ELF-1 (cell line): ENCODE data around the gene IL12RB2.

ENCODE experiments used
- DNase-seq: peaks from one replicate; pipeline ENCODE4 v3.0.0-alpha.2; 2016; ENCODE audit warnings: low read depth, low spot score

The IL12RB2 gene

DNA sequence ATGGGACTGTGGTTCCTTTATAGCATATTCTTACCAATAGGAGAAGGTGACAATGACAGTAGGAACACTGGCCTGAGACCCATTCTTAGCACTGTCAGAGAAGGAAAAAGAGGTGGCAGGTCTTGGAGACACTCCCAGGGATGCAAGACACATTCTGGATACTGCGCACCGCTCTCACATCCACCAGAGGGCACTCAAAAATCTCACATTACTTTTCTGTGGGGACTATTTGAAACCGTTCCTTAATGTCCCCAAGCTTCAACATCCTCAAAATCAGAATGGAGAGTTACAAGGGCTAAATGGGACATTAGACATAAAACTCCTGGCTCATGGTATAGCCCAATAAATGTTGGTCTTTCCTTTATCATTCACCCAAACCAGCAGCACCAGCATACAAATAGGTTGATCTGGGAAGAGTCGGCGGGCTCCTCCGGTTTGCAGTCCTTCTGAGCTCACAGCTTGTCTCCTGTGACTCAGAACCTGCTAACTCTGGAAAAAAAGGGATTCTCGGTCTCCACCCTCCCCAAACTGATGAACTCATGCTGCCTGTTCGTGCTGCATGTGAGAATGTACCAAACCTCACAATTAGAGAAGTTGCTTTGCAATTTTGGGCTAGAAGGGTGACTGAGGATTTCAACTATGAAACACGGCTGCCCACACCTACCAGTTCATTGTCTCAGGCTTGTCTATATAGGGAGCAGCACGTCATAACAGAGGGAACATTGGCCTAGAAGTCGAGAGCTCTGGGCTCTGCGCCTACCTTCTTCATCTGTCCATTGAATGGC, 40.2 kb downstream of the IL12RB2 start:
- DNase-seq = peak; percentile 77

DNA sequence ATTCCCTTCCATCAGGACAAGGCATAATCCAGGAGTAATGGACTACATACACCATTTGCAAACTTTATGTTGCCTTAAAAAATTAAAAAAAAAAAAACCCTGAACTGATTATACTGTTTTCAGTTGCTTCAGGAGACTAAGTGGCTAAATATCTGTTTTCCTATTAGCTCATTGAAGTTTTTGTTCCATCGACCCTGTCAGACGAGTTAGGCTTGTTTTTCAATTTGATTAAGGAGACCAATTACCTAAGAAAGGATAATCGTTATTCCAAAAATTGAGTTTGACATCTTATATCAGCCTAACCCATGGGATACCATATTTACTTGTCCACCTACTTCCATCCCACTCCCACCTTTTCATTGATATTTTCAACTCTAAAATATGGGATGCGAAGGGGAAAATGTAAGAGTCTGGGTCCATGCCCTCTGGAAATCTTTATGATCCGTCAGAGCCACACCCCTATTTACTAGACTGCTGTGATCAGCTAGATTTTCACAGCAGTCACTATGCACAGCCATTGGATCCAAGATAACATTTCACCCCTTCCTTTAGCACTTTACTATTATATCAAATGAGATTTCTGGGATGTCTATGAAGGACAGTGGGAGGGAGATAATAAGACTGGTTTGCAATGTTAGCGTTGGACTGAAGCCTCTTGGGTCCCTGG, 41.0 kb downstream of the IL12RB2 start:
- DNase-seq = no peak

- no peak for DNase-seq
Measured at GRCh38 chr1:67350783-67351182, 43.1 kb downstream of the IL12RB2 start.

GRCh38 chr1:67352211-67352610, 44.5 kb downstream of the IL12RB2 start:
- no peak for DNase-seq

GRCh38 chr1:67355745-67356424, 48.2 kb downstream of the IL12RB2 start:
- DNase-seq = no peak

GRCh38 chr1:67359592-67359991, 51.9 kb downstream of the IL12RB2 start:
- DNase-seq = no peak

DNA sequence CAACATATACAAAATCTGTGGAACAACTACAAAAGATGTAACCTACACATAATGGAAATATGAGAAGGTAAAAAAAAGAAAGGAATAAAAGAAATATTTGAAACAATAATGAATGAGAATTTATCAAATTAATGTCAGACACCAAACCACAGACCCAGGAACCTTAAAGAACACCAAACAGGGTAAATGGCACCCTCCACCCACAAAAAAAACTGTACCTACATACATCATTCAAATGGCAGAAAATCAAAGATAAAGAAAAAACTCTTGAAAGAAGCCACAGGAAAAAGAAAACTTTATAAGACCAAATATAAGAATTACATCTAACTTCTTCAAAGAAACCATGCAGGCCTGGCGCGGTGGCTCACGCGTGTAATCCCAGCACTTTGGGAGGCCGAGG, 54.0 kb downstream of the IL12RB2 start:
- DNase-seq = no peak

GRCh38 chr1:67367370-67368045, 59.8 kb downstream of the IL12RB2 start:
- DNase-seq = no peak

GRCh38 chr1:67368046-67368514, 60.4 kb downstream of the IL12RB2 start:
- DNase-seq = no peak

- no peak for DNase-seq
Measured at GRCh38 chr1:67371043-67371442, 63.4 kb downstream of the IL12RB2 start.

- DNase-seq = no peak
Measured at GRCh38 chr1:67371681-67372080, 64.0 kb downstream of the IL12RB2 start.

DNA sequence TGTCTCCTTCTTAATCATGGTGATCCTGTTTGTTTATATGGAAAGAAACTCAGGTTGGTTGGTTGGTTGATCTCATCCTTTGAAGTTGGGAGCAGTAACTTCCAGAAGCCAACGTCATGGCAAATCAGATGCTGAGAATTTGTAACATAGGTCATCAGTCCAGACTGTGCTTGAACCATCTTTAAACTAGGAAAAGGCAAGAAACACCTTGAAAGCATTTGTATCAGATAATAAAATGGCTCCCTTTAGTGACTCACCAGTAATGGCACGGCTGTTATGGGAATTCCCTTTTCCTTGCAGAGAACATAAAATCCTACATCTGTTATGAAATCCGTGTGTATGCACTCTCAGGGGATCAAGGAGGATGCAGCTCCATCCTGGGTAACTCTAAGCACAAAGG, 64.5 kb downstream of the IL12RB2 start:
- no peak for DNase-seq

DNA sequence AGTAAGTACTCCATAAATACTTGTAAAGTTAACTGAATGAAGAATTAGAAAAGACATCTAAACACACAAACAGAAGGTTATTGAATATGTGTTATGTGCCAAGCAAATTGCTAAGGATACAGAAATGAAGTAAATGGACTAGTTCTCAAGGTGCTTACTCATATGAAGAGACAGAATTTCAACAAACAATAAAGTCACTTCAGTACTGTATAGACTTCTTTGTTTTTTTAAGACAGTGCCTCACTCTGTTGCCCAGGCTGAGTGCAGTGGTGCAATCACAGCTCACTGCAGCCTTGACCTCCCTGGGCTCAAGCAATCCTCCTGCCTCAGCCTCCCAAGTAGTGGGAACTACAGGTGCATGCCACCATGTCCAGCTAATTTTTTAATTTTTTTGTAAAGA, 65.2 kb downstream of the IL12RB2 start:
- DNase-seq = no peak

DNA sequence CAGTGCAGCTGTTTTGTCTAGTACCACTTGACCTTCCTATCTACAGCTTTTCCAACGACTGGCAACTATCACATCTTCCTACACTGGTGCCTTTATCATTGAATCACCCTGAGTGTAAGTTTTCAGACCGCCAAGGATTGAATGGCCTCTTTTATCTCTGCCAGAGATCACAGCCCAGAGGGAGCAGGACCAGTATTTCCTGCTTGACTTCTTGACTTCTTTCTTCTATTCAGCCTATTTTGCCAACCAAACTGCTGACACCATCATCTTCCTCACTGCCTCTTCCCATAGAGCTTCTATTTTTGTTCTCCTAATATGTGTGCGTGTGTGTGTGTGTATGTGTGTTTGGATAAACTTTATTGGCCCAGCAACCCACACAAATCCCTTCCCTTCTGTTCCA, 68.7 kb downstream of the IL12RB2 start:
- peak; percentile 79 for DNase-seq

DNA sequence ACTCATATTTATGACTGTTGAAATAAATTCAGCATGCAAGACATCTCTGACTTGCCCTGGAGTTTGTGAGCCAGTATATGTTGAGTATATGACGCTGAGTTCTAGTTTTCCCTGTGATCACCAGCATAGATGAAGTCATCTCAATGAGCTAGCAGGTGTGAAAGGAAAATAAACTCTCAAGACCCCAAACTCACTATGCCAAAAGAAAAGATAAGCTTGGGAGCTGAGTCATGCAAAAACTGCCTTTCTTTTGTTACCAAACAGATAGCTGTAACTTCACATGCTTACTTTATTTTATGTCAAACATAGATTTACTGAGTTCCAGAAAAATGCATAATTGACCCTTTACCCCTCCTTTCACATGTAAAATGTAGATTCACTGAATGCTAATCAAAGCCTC, 69.6 kb downstream of the IL12RB2 start:
- DNase-seq = no peak

DNA sequence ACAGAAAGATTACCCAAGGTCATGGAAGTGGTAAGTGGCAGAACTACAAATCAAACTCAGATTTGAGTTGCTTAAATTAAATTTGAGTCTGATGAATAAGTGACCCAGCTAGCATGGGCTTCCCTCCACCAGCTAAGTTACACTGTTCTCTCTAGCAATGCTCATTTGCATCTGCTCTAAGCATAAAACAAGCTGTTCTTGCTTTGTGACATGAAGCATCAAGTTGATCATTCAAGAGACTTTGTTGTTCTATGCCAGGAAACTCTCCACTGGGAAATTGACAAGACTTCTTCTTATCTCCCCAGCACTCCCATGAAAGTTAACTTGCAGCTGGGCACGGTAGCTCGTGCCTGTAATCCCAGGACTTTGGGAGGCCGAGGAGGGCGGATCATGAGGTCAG, 73.5 kb downstream of the IL12RB2 start:
- no peak for DNase-seq

- no peak for DNase-seq
Measured at GRCh38 chr1:67382292-67382691, 74.6 kb downstream of the IL12RB2 start.

GRCh38 chr1:67383999-67384638, 76.4 kb downstream of the IL12RB2 start:
- DNase-seq = no peak

DNA sequence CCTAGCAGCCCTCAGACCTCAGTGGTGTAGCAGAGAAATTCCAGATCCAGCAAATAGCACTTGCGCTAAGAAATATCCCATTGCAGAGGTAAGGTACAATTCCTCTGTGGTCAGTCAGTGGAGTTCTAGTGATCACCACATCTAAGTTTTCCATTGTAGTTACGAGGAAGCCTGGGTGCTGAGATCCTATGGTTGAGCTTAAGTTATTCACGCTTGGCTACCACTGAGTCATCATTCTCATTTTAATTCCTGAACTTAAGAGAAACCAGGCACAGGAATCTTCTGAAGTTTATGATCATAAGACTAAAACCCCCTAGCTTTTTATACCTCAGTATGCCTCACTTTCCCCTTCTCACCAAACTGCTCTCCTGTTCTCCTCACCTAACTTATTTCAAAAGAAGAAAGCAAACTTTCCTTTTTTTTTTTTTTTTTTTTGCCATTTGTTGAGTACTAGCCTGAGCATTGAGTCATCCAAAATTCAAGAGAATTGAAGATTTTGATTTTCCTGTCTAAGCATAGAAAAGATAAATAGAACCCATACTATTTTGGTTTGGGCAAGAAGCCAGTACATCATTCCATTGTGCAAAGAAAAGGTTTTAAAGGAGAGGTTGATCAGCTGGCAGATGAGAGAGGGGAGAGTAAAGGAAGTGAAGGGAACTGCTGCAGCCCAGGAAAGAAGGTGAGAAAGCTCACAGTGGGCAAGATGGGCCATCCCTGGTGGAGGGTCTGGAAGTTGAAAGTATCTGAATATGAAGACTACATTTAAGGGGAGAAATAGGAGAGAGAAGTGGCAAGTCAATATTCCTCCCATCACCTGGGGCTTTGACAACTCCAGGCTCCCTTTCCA, 82.6 kb downstream of the IL12RB2 start:
- DNase-seq = no peak

DNA sequence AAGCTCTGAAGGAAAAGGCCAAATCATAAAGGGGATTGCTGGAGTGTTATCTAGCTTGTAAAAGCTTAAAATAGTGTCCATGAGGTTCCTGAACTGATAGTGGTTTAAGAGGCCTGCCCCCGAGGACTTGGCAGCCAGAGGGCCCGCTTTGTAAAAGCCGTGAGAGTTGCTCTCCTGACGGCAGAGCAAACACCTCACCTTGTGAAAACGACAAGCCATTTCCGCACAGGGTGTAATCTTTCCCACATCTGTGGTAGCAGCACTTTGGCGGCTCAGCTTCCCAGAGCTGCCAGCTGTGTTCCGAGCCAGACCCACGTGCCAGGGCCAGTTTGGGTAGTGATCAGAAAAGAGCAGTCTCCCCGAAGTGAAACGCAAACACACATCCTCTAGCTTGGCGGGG, 85.6 kb downstream of the IL12RB2 start:
- DNase-seq = no peak

- DNase-seq = no peak
Measured at GRCh38 chr1:67393737-67394136, 86.1 kb downstream of the IL12RB2 start.
